ENCODE data around the gene PNMA8A.

DNA sequence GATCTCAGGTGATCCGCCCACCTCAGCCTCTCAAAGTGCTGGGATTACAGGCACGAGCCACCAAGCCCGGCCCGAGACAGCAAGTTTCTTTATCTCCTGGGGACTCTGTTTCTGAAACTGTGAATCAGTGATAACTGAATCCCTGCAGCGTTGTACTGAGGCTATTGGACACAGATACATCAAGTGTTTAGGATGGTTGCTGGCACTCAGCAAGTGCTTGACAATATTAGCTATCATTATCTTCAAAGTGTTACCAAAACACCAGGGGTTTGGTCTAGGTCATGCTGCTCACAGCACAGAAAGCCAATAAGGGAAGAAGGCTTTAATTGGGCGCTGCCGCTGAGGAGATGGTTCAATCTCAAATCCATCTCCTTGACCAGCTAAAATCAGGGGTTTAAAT, 22.1 kb downstream of the PNMA8A start:
- TF ChIP-seq POLR2A (IDR thresholded peaks at IDR 0.05) (no peak), POLR2AphosphoS5 (IDR thresholded peaks at IDR 0.05) (no peak), EP300 (IDR thresholded peaks at IDR 0.05) (no peak)
- TF ChIP-seq, protein P1, sequence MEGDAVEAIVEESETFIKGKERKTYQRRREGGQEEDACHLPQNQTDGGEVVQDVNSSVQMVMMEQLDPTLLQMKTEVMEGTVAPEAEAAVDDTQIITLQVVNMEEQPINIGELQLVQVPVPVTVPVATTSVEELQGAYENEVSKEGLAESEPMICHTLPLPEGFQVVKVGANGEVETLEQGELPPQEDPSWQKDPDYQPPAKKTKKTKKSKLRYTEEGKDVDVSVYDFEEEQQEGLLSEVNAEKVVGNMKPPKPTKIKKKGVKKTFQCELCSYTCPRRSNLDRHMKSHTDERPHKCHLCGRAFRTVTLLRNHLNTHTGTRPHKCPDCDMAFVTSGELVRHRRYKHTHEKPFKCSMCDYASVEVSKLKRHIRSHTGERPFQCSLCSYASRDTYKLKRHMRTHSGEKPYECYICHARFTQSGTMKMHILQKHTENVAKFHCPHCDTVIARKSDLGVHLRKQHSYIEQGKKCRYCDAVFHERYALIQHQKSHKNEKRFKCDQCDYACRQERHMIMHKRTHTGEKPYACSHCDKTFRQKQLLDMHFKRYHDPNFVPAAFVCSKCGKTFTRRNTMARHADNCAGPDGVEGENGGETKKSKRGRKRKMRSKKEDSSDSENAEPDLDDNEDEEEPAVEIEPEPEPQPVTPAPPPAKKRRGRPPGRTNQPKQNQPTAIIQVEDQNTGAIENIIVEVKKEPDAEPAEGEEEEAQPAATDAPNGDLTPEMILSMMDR (IDR thresholded peaks at IDR 0.05), result no peak

Measured in sigmoid colon (tissue), 4 donors.